ENCODE measurements around the gene OPRM1. TPM values are rescaled to one million over a fixed set of nuclear protein-coding genes. Genes with fewer than 3 reads are reported as not detected.
A peak's percentile ranks its signal among the peaks of the same experiment; 100 is the strongest.

OPRM1 gene
- total RNA-seq, 1 donor from 2014 or later = not detected

- no peaks in the 10 kb centered on the region for H3K36me3 ChIP-seq (ENCODE audit: control insufficient read depth, insufficient read depth, low read length)
- H3K27me3 ChIP-seq (ENCODE audit: control insufficient read depth, insufficient read depth, low read length) = no peaks in the 10 kb centered on the region
- DNase-seq (ENCODE audit: low read depth) = no peak
- no peak overlapping the region for H3K4me3 ChIP-seq (ENCODE audit: low read depth, low read length)
- TF ChIP-seq, protein P1, sequence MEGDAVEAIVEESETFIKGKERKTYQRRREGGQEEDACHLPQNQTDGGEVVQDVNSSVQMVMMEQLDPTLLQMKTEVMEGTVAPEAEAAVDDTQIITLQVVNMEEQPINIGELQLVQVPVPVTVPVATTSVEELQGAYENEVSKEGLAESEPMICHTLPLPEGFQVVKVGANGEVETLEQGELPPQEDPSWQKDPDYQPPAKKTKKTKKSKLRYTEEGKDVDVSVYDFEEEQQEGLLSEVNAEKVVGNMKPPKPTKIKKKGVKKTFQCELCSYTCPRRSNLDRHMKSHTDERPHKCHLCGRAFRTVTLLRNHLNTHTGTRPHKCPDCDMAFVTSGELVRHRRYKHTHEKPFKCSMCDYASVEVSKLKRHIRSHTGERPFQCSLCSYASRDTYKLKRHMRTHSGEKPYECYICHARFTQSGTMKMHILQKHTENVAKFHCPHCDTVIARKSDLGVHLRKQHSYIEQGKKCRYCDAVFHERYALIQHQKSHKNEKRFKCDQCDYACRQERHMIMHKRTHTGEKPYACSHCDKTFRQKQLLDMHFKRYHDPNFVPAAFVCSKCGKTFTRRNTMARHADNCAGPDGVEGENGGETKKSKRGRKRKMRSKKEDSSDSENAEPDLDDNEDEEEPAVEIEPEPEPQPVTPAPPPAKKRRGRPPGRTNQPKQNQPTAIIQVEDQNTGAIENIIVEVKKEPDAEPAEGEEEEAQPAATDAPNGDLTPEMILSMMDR (IDR thresholded peaks at IDR 0.05; ENCODE audit: insufficient read depth, low read length, poor library complexity, severe bottlenecking) = no peak
These were observed 228.6 kb downstream of the OPRM1 start for GRCh38 chr6:154267508-154268106.

DNA sequence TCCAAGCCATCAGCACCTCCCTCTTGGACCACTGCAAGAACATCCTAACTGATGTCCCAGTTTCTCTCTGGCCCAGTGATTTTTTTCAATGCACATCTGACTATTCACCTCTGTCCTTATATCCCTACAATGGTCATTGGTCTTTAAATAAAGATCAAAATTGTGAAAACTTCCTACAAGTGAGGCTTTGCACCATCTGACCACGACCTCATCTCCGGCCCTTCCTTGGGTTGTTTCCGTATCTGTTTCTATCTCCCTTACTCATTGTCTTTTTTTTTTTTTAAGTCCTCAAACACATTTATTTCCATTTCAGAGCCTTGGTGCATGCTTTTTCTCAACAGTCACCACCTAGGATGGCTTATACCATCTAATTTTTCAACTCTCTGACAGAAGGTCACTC lies 229.4 kb downstream of the OPRM1 start:
- no peak for DNase-seq (ENCODE audit: low read depth)
- TF ChIP-seq, protein P1 (IDR thresholded peaks at IDR 0.05; ENCODE audit: insufficient read depth, low read length, poor library complexity, severe bottlenecking) = no peak
- Histone ChIP-seq H3K4me3 (ENCODE audit: low read depth, low read length) (no peak overlapping the region), H3K36me3 (ENCODE audit: control insufficient read depth, insufficient read depth, low read length) (no peaks in the 10 kb centered on the region), H3K27me3 (ENCODE audit: control insufficient read depth, insufficient read depth, low read length) (no peaks in the 10 kb centered on the region)

DNA sequence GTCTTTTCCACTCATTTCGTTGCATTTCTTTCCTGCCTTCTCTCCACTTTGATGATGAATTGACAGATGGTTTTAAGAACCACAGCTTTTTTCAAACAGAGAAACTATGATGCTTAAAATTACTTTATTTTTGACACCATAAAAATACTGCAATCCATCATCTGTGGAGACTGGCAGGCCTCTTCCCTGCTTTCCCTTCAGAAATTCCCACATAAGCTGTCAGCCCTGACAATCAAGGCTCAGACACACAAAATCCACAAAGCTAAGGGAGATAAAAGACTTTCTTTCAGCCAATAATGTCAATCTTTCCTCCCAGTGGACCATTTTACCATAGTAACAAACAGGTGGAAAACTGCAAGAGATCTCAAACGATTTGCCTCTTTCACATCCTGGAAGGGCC lies 235.1 kb downstream of the OPRM1 start:
- Histone ChIP-seq H3K27me3 (ENCODE audit: control insufficient read depth, insufficient read depth, low read length) (no peaks in the 10 kb centered on the region), H3K4me3 (ENCODE audit: low read depth, low read length) (no peak overlapping the region), H3K36me3 (ENCODE audit: control insufficient read depth, insufficient read depth, low read length) (no peaks in the 10 kb centered on the region)
- TF ChIP-seq, protein P1 (IDR thresholded peaks at IDR 0.05; ENCODE audit: insufficient read depth, low read length, poor library complexity, severe bottlenecking) = no peak
- DNase-seq (ENCODE audit: low read depth) = no peak

GRCh38 chr6:154276810-154277628 lies 238.0 kb downstream of the OPRM1 start:
- no peaks in the 10 kb centered on the region for H3K27me3 ChIP-seq (ENCODE audit: control insufficient read depth, insufficient read depth, low read length)
- H3K4me3 ChIP-seq (ENCODE audit: low read depth, low read length) = no peak overlapping the region
- TF ChIP-seq, protein P1 (IDR thresholded peaks at IDR 0.05; ENCODE audit: insufficient read depth, low read length, poor library complexity, severe bottlenecking) = peak; percentile 41
- H3K36me3 ChIP-seq (ENCODE audit: control insufficient read depth, insufficient read depth, low read length) = no peaks in the 10 kb centered on the region
- DNase-seq (ENCODE audit: low read depth) = no peak

DNA sequence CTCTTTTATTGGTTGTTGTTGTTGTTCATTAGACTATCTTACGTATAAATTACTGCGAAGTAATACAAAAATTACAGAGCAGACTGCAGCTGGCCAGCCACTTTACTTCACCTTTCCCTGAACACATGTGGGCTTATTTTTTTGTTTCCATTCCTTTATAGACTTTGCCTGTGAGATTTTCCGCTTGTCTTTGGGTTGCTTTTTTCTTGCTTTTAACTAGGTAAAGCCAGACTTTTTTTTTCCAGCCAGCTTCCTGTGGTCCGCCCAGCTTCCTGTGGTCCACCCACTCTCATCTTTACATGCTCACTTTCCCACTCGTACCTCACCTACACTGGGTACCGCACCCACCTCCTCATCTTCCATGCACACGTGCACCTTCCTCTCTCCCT lies 238.6 kb downstream of the OPRM1 start:
- Histone ChIP-seq H3K27me3 (ENCODE audit: control insufficient read depth, insufficient read depth, low read length) (no peaks in the 10 kb centered on the region), H3K4me3 (ENCODE audit: low read depth, low read length) (no peak overlapping the region), H3K36me3 (ENCODE audit: control insufficient read depth, insufficient read depth, low read length) (no peaks in the 10 kb centered on the region)
- no peak for DNase-seq (ENCODE audit: low read depth)
- TF ChIP-seq, protein P1 (IDR thresholded peaks at IDR 0.05; ENCODE audit: insufficient read depth, low read length, poor library complexity, severe bottlenecking) = no peak

Data from kidney epithelial cell (primary cell).